HG03469 (cell line): ENCODE results near the gene CHAC1.
"Not testable (repeated sequence)": the region's sequence is repeated elsewhere in the genome, so short reads cannot be mapped to it uniquely, and the experiment has no call there.

Source experiments
- ATAC-seq: cut with Tn5 transposase; IDR thresholded peaks from one replicate; pipeline ENCODE4 v1.9.1; 2021; ENCODE audit warnings: mild to moderate bottlenecking, moderate library complexity, moderate number of reproducible peaks; ENCODE audit not compliant: unreplicated experiment

The CHAC1 gene

DNA sequence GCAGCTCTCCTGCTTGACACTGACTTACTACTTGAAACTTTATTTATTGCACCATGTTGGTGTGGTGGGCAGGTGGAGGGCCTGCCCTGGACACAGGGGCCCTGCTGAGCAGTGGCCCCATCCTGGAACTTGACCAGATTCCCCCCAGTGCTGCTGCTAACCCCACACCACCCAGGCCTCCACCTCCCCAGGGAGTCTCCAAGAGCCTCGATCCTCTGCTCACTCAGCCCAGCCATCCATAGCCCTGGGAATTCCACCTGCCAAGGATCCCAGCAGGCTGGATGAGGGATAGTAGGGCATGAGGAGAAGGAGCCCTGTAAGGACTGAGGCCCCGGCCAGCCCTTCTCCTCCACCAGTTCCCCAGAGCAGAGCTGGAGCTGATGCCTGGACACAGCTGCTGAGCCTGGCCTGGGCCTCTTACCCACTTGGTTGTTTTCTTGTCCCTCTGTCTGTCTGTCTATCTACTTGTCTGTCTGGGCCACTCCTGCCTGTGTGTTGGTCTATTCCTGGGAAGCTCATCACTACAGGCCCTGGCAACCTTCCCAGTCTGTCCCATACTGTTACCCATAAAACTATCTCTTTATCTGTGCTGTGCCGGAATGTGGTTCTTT is 2.8 kb downstream of the CHAC1 start:
- ATAC-seq: no peak

DNA sequence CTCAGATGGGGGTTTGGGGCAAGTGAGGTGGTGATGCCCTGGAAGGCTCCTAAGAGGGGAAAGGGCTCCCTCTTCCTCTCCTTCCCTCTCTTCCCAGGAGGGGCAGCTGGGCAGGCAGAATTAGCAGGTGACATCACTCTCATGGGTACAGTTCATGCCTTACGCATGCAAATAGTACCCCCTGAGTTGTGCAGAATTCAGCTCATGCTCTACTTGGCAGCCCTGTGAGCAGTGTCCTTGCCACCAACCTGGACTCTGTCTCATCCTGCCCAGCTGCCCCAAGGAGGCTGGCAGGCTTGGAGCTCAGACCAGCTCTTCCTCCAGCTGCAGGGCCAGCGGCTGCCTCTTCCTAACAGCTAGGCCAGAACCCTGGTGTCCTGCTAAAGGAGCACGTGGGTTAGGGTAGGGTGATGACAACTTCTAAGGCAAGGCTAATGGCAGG is 3.3 kb downstream of the CHAC1 start:
- ATAC-seq: no peak

DNA sequence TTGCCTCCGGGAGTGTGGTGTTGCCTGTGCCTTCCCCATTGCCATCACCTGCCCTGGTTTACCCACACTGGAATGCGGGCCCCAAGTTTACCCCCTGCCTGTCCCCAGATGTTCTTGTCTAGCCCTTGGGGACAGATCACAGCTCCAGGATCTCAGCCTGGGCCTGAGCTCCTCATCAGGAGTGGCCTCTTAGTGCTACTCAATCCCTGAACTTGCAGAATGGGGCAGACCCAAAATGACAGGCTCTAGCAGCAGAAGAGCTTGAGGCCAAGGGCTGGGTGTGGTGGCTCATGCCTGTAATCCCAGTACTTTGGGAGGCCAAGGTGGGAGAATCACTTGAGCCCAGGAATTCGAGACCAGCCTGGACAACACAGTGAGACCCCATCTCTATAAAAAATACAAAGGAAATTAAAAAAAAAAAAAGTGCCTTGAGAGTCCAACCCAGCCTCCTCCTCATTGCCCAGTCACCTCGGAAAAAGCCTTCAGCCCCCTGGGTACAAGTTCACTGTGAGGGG is 3.8 kb downstream of the CHAC1 start:
- ATAC-seq: no peak

DNA sequence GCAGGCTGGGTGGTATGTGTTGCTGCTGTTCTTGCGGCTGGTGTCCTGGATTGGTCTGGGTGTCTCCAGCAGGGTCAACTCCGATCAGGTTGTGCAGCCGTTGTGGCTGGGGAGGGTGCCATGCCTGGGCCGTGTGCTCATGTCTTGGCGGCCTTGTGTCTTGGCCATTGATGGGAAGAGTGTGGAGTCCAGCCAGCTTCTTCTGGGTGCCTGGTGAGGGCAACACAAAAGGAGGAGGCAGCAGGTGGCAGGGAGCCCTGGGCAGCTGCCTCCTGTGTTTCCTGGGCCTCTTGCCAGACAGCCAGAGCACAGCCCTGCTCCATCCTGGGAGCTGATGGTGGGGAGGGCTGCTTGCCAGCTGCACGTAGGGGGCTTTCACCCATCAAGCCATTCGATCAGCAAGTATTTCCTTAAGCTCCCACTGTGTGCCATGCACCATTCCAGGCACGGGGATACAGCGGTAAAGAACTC is 4.3 kb downstream of the CHAC1 start:
- no peak for ATAC-seq

GRCh38 chr15:40958146-40958545 is 4.9 kb downstream of the CHAC1 start:
- ATAC-seq: no peak

- ATAC-seq: no peak
Observed at GRCh38 chr15:40958723-40959122, 5.5 kb downstream of the CHAC1 start.

DNA sequence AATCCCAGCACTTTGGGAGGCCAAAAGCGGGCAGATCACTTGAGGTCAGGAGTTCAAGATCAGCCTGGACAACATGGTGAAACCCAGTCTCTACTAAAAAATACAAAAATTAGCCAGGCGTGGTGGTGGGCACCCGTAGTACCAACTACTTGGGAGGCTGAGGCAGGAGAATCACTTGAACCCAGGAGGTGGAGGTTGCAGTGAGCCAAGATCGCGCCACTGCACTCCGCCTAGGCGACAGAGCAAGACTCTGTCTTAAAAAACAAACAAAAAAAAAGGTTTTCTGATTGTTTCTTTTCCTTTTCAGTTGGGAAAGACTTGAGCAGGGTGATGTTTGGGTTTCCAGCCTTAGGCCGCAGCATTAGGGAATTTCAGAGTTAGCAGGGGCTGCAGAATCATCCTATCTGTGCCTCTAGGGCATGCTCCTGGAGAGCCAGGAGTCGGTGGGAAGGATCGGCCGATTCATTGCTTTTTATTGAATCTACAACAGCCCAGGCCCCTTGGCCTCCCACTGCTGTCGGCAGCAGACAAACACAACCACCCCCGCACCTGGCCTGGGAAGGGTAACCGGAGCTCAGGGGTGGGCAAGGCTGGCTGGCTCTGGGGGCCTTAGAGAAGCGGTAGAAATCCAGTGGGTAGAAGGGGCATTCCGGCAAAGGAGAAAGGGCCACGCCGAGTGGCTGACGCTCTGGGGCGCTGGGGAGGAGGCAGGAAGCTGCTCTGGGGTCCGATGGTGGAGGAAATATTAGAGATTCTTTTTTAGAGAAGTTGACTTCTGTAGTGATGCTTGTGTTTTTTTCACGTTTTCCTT is 6.3 kb downstream of the CHAC1 start:
- no peak for ATAC-seq

- ATAC-seq: no peak
Observed at GRCh38 chr15:40960151-40960885, 7.0 kb downstream of the CHAC1 start.

GRCh38 chr15:40960925-40961324 is 7.7 kb downstream of the CHAC1 start:
- ATAC-seq: no peak

DNA sequence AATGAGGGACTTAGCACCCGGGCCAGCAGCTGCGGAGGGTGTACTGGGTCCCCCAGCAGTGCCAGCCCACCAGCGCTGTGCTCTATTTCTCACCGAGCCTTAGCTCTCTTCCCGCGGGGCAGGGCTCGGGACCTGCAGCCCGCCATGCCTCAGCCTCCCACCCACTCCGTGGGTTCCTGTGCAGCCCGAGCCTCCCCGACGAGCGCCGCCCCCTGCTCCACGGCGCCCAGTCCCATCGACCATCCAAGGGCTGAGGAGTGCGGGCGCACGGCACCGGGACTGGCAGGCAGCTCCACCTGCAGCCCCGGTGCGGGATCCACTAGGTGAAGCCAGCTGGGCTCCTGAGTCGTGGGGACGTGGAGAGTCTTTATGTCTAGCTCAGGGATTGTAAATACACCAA is 8.5 kb downstream of the CHAC1 start:
- ATAC-seq: not testable (repeated sequence)

- ATAC-seq: not testable (repeated sequence)
Observed at GRCh38 chr15:40962317-40962716, 9.0 kb downstream of the CHAC1 start.

GRCh38 chr15:40963201-40963600 is 9.9 kb downstream of the CHAC1 start:
- ATAC-seq: no peak

DNA sequence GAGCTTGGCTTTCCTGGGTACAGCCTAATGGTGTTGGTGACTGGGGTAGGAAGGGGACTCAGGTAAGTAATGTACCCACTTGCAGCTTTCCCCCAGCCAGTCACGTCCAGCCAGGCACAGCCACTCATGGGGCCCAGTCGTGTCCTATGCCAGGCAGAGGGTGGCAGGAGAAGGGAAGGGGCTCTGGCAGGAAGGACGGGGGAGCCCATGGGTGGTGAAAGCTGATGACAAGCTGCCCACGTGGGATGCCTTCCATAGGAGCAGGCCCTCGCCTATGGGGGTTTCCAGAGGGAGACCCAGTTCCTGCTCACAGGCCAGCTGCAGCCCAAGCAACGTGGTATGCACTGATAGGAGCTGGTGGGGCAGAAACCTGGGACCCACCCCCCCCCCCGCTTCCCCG is 10.7 kb downstream of the CHAC1 start:
- ATAC-seq: no peak

DNA sequence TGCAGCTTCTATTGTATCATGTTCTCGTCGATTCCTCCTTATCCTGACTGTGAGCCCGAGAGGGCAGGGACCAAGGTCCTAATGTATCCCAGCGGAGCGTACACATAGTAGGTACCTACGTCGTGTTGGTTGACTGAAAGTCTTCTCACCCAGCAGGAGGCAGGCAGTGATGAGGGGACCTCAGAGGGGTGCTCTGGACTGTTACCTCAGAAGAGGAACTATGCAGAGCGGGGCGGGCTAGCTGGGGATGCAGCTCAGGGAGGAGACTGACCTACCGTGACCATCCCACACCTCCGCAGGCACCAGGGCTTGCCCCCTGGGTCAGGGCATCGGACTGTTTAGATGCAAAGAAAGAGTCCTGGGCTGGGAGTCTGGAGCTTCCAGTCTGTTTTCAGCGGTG is 11.4 kb downstream of the CHAC1 start:
- no peak for ATAC-seq

DNA sequence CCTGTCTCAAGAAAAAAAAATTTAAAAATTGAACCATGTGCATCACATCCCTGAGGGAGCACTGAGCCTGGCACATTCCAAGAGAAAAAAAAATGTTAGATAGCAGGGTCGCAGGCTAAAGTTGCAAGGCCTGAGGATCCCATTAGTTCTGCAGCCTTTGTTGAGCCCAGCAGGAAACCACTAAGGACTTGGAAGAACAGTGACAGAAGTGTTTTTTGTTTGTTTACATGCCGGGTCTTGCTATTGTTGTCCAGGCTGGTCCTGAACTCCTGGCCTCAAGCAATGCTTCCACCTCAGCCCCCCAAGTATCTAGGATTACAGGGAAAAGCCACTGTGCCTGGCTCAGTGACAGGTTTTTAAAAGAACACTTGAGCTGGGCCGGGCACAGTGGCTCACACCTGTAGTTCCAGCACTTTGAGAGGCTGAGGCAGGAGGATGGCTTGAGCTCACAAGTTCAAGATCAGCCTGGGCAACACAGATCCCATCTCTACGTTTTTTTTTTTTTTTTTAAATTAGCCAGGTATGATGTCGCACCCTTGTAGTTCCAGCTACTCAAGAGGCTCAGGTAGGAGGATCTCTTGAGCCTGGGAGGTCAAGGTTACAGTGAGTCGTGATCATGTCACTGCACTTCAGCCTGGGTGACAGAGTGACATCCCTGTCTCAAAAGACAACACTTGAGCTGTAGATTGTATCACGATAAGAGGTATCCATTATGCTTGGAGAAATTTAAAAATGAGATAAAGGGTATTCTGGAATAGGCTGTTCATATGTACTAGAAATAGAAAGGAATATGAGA is 15.2 kb downstream of the CHAC1 start:
- no peak for ATAC-seq

DNA sequence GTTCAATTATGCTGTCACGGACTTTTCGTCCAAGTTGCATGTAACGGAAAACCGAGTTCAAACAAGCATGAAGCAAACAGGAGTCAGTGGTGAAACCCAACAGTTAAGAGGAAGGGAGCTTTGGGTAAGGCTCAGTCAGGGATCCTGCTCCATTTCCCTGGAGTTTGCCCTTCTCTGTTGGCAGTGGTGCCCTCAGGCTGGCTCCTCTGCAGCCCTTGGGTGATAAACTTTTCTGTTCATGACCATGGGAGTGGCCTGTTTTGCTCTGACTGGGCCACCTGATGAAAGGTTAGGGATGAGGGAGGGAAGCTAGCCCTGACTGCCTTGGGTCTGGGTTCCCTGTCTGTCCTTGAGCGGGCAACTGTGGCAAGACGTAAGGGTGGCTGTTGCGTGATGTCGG is 16.1 kb downstream of the CHAC1 start:
- ATAC-seq: no peak

GRCh38 chr15:40974879-40975278 is 21.6 kb downstream of the CHAC1 start:
- ATAC-seq: no peak

- no peak for ATAC-seq
Observed at GRCh38 chr15:40976819-40977218, 23.5 kb downstream of the CHAC1 start.

DNA sequence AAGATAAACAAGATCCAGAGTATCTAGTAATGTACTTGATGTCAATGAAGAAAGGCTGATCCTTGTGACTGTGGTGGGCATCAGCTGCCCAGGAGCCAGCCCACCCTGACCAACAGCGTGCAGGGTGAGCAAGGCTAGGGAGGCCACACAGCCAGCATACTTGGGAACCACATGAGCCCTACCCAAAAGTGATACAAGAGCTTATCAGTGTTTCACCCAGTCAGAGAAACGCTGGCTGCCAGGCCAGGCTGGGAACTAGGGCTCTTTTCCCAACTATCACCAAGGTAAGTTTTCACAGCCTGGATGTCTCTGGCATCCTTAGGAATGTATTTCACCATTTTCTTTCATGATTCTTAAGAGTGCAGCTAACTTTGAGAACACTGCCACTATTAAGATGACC is 24.9 kb downstream of the CHAC1 start:
- no peak for ATAC-seq

DNA sequence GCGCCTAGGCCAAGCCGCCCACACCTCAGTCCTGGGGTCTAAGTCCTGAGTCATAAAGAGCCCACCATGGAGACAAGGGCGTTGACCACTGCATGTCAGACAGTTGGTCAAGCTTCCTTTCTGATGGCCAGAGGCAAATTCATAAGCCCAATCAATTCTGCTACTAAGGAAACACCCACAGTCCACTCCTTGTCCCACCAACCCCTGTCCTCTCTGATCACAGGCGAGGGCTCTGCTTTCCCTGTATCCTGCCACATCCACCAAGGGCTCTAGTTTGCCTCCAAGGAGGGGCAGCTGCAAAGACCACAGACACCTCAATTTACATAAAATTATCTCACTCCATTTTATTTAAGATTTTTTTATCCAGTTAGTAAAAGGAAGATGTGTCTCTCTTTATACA is 25.3 kb downstream of the CHAC1 start:
- no peak for ATAC-seq

- ATAC-seq: no peak
Observed at GRCh38 chr15:40981186-40981585, 27.9 kb downstream of the CHAC1 start.
